DND-41 (cell line): Measurements from ENCODE around the gene ALG13.

Experiments
- ATAC-seq: fragments of 200-7000 bp; cut with Tn5 transposase; 3 replicates; pipeline ENCODE4 v1.9.1; 2021; ENCODE audit warnings: low read depth; ENCODE audit not compliant: insufficient read depth
- DNase-seq: peaks from one replicate; pipeline ENCODE4 v3.0.0-alpha.2; 2020
- H2AFZ ChIP-seq: 2 replicates; pipeline ENCODE4 v1.6.0; 2012; ENCODE audit warnings: low read depth, low read length
- H3K27ac ChIP-seq: 2 replicates; pipeline ENCODE4 v1.5.1; 2012; ENCODE audit warnings: low read length, inconsistent platforms
- H3K27me3 ChIP-seq: fragments of 200-600 bp; sonication (generic); 2 replicates; pipeline ENCODE4 v1.6.0; 2012; ENCODE audit warnings: low read length, mild to moderate bottlenecking, inconsistent platforms; ENCODE audit not compliant: insufficient read depth, poor library complexity
- H3K36me3 ChIP-seq: 2 replicates; pipeline ENCODE4 v1.5.1; 2012; ENCODE audit warnings: low read length, inconsistent platforms; ENCODE audit not compliant: insufficient read depth
- H3K4me1 ChIP-seq: 2 replicates; pipeline ENCODE4 v1.5.1; 2012; ENCODE audit warnings: mild to moderate bottlenecking, low read length; ENCODE audit not compliant: insufficient read depth
- H3K4me2 ChIP-seq: 2 replicates; pipeline ENCODE4 v1.6.0; 2012; ENCODE audit warnings: mild to moderate bottlenecking, moderate library complexity, low read length, inconsistent platforms; ENCODE audit not compliant: insufficient read depth
- H3K4me3 ChIP-seq, 2 experiments: fragments of 200-600 bp in 1 of 2; shearing (Covaris generic) in 1 of 2; 2 replicates each; pipeline ENCODE4 v1.5.1; 2012 to 2016; ENCODE audit warnings: inconsistent platforms in 2 of 2, low read length in 2 of 2, mild to moderate bottlenecking in 2 of 2, low read depth in 1 of 2, moderate library complexity in 1 of 2
- H3K79me2 ChIP-seq: 2 replicates; pipeline ENCODE4 v1.6.0; 2012; ENCODE audit warnings: low read length, inconsistent platforms; ENCODE audit not compliant: insufficient read depth
- H3K9ac ChIP-seq: 2 replicates; pipeline ENCODE4 v1.6.0; 2012; ENCODE audit warnings: low read depth, mild to moderate bottlenecking, inconsistent platforms, low read length, moderate library complexity
- H3K9me3 ChIP-seq: 2 replicates; pipeline ENCODE4 v1.5.1; 2012; ENCODE audit warnings: low read length, moderate library complexity, mild to moderate bottlenecking, inconsistent platforms; ENCODE audit not compliant: insufficient read depth, severe bottlenecking
- H4K20me1 ChIP-seq: 2 replicates; pipeline ENCODE4 v1.6.0; 2012; ENCODE audit warnings: low read length; ENCODE audit not compliant: insufficient read depth
- CTCF ChIP-seq: IDR thresholded peaks from 2 replicates; pipeline ENCODE4 v1.5.1; 2012; ENCODE audit warnings: borderline replicate concordance, low read length, moderate library complexity, mild to moderate bottlenecking; ENCODE audit not compliant: poor library complexity, severe bottlenecking; ENCODE audit errors: extremely low read depth
- EZH2 ChIP-seq: IDR thresholded peaks from 3 replicates; pipeline ENCODE4 v1.6.1; 2012; ENCODE audit warnings: borderline replicate concordance, low read depth, mild to moderate bottlenecking, moderate library complexity, low read length, inconsistent platforms; ENCODE audit not compliant: severe bottlenecking

Gene ALG13

GRCh38 chrX:111650845-111651244 is 30.1 kb upstream of the ALG13 start:
- no peak for DNase-seq

GRCh38 chrX:111652719-111653118 is 28.3 kb upstream of the ALG13 start:
- no peaks in the 10 kb centered on the region for H3K4me1 ChIP-seq
- no peak for TF ChIP-seq CTCF
- no peak for TF ChIP-seq EZH2
- H3K79me2 ChIP-seq = no peaks in the 10 kb centered on the region
- no peak overlapping the region for H2AFZ ChIP-seq
- DNase-seq = no peak
- no peak overlapping the region for H3K4me3 ChIP-seq
- H3K4me2 ChIP-seq = no peak overlapping the region
- ATAC-seq = no peak
- no peaks in the 10 kb centered on the region for H3K9me3 ChIP-seq
- H3K27ac ChIP-seq = no peak overlapping the region
- no peaks in the 10 kb centered on the region for H3K27me3 ChIP-seq
- H4K20me1 ChIP-seq = no peaks in the 10 kb centered on the region
- no peak overlapping the region for H3K9ac ChIP-seq
- H3K36me3 ChIP-seq = no peaks in the 10 kb centered on the region

More at GRCh38 chrX:111650845-111651244, 30.1 kb upstream of the ALG13 start:
- H3K79me2 ChIP-seq = no peaks in the 10 kb centered on the region
- H3K9me3 ChIP-seq = no peaks in the 10 kb centered on the region
- no peaks in the 10 kb centered on the region for H4K20me1 ChIP-seq
- H3K9ac ChIP-seq = no peak overlapping the region
- no peak overlapping the region for H3K27ac ChIP-seq
- H3K4me2 ChIP-seq = no peak overlapping the region
- H3K36me3 ChIP-seq = no peaks in the 10 kb centered on the region
- no peak for TF ChIP-seq CTCF
- no peak for TF ChIP-seq EZH2
- H3K27me3 ChIP-seq = no peaks in the 10 kb centered on the region
- no peak for ATAC-seq
- no peaks in the 10 kb centered on the region for H3K4me1 ChIP-seq
- no peak overlapping the region for H3K4me3 ChIP-seq
- H2AFZ ChIP-seq = no peak overlapping the region

- Histone ChIP-seq H3K79me2 (no peaks in the 10 kb centered on the region), H3K27ac (no peak overlapping the region), H3K27me3 (no peaks in the 10 kb centered on the region), H2AFZ (no peak overlapping the region), H4K20me1 (no peaks in the 10 kb centered on the region), H3K4me2 (no peak overlapping the region), H3K4me1 (no peaks in the 10 kb centered on the region), H3K36me3 (no peaks in the 10 kb centered on the region), H3K4me3 (no peak overlapping the region), H3K9me3 (no peaks in the 10 kb centered on the region), H3K9ac (no peak overlapping the region)
- TF ChIP-seq CTCF (no peak), EZH2 (no peak)
- no peak for ATAC-seq
- no peak for DNase-seq
Measured at GRCh38 chrX:111661241-111661640, 19.7 kb upstream of the ALG13 start.

GRCh38 chrX:111662292-111662691 is 18.7 kb upstream of the ALG13 start:
- no peak for DNase-seq
- ATAC-seq = no peak
- Histone ChIP-seq H3K4me1 (no peaks in the 10 kb centered on the region), H3K27ac (no peak overlapping the region), H3K4me2 (no peak overlapping the region), H4K20me1 (no peaks in the 10 kb centered on the region), H3K4me3 (no peak overlapping the region), H3K27me3 (no peaks in the 10 kb centered on the region), H3K79me2 (no peaks in the 10 kb centered on the region), H3K36me3 (no peaks in the 10 kb centered on the region), H2AFZ (no peak overlapping the region), H3K9me3 (no peaks in the 10 kb centered on the region), H3K9ac (no peak overlapping the region)
- TF ChIP-seq EZH2 = no peak
- TF ChIP-seq CTCF = no peak
